GM06990 (cell line): ENCODE data around the gene L3MBTL3.

Experiments
- DNase-seq: peaks from one replicate; pipeline ENCODE4 v3.0.0-alpha.2; 2011; ENCODE audit not compliant: insufficient read length; ENCODE audit errors: extremely low read depth
- H3K27me3 ChIP-seq: replicated peaks from 2 replicates; pipeline ENCODE4 v1.6.0; 2011; ENCODE audit warnings: low read length; ENCODE audit not compliant: control insufficient read depth, insufficient read depth
- H3K36me3 ChIP-seq: 2 replicates; pipeline ENCODE4 v1.5.1; 2011; ENCODE audit warnings: low read length; ENCODE audit not compliant: control insufficient read depth, insufficient read depth
- H3K4me3 ChIP-seq: replicated peaks from 2 replicates; pipeline ENCODE4 v1.5.1; 2011; ENCODE audit warnings: low read depth, mild to moderate bottlenecking, control low read depth, low read length
- TF ChIP-seq, protein P1 (sequence below): IDR thresholded peaks from 2 replicates; pipeline ENCODE4 v1.5.1; 2011; ENCODE audit warnings: low read length, control low read depth, mild to moderate bottlenecking, inconsistent platforms; ENCODE audit not compliant: insufficient read depth, poor library complexity, severe bottlenecking

The L3MBTL3 gene

GRCh38 chr6:129981598-129981997 is 36.8 kb upstream of the L3MBTL3 start:
- Histone ChIP-seq H3K4me3 (no peak overlapping the region), H3K36me3 (no peaks in the 10 kb centered on the region), H3K27me3 (no peaks in the 10 kb centered on the region)
- no peak for DNase-seq
- TF ChIP-seq, protein P1, sequence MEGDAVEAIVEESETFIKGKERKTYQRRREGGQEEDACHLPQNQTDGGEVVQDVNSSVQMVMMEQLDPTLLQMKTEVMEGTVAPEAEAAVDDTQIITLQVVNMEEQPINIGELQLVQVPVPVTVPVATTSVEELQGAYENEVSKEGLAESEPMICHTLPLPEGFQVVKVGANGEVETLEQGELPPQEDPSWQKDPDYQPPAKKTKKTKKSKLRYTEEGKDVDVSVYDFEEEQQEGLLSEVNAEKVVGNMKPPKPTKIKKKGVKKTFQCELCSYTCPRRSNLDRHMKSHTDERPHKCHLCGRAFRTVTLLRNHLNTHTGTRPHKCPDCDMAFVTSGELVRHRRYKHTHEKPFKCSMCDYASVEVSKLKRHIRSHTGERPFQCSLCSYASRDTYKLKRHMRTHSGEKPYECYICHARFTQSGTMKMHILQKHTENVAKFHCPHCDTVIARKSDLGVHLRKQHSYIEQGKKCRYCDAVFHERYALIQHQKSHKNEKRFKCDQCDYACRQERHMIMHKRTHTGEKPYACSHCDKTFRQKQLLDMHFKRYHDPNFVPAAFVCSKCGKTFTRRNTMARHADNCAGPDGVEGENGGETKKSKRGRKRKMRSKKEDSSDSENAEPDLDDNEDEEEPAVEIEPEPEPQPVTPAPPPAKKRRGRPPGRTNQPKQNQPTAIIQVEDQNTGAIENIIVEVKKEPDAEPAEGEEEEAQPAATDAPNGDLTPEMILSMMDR: peak; percentile 20

GRCh38 chr6:129989396-129989795 is 29.0 kb upstream of the L3MBTL3 start:
- Histone ChIP-seq H3K27me3 (no peaks in the 10 kb centered on the region), H3K36me3 (no peaks in the 10 kb centered on the region), H3K4me3 (no peak overlapping the region)
- no peak for DNase-seq
- TF ChIP-seq, protein P1: no peak

GRCh38 chr6:129992881-129993280 is 25.5 kb upstream of the L3MBTL3 start:
- TF ChIP-seq, protein P1: no peak
- Histone ChIP-seq H3K27me3 (no peaks in the 10 kb centered on the region), H3K4me3 (no peak overlapping the region), H3K36me3 (no peaks in the 10 kb centered on the region)
- DNase-seq: no peak

- no peak overlapping the region for H3K4me3 ChIP-seq
- H3K36me3 ChIP-seq: no peaks in the 10 kb centered on the region
- TF ChIP-seq, protein P1: no peak
- peak; percentile 2 for DNase-seq
- H3K27me3 ChIP-seq: no peaks in the 10 kb centered on the region
Observed at GRCh38 chr6:129994410-129994809, 24.0 kb upstream of the L3MBTL3 start.

- Histone ChIP-seq H3K27me3 (no peaks in the 10 kb centered on the region), H3K4me3 (no peak overlapping the region), H3K36me3 (no peaks in the 10 kb centered on the region)
- TF ChIP-seq, protein P1: no peak
- DNase-seq: no peak
Observed at GRCh38 chr6:129996387-129996786, 22.0 kb upstream of the L3MBTL3 start.
